ENCODE measurements around the gene CSRNP3. TPM values are rescaled to one million over a fixed set of nuclear protein-coding genes. Genes with fewer than 3 reads are reported as not detected.

Gene CSRNP3
- total RNA-seq, 1 experiment from 2014 or later = 39.5 TPM

DNA sequence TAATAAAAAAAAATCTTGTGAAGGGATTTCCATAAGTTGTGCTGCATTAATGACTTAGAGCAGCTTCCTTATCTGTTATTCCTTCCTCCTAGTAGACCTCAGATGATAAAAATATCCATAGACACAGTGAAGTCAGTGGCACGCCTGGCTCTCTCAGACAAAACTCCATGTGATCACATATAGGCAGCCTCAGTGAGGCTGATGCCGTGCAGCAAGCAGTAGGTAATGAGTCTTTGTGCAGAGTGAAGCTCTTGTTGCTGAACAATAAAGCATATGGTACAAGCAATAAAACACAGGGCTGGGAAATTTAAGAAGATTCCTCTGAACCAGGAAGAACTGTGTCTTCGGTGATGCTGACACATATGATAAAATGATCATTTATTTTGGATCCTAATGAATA is 102.7 kb downstream of the CSRNP3 start:
- DNase-seq (ENCODE audit: low spot score) = peak; percentile 92
- H3K9me3 ChIP-seq (ENCODE audit: low read depth, low read length, poor library complexity, severe bottlenecking) = no peaks in the 10 kb centered on the region
- POLR2A ChIA-PET (ENCODE audit: low non-redundant PET) = interaction anchor here (0.7 kb wide), 1 partner anchor 29 kb away, joined by 3 read pairs; no protein-coding TSS in a partner anchor
- H3K27me3 ChIP-seq (replicated peaks; ENCODE audit: insufficient read depth, low read depth, low read length, poor library complexity) = no peaks in the 10 kb centered on the region
- BruUV-seq (replicated peaks) = no TSS peak
- intact Hi-C loops (cut with micrococcal nuclease; ENCODE audit: unreplicated experiment) = loop anchor here (2.0 to 5.0 kb wide), 5 partner anchors 60 to 170 kb away; partner anchors contain the start of gene CSRNP3
- CTCF ChIA-PET = no interaction called here
- no peak for TF ChIP-seq EZH2 (IDR thresholded peaks at IDR 0.05; ENCODE audit: borderline replicate concordance, low read depth, low read length, poor library complexity, severe bottlenecking)
- TF ChIP-seq, protein P1, sequence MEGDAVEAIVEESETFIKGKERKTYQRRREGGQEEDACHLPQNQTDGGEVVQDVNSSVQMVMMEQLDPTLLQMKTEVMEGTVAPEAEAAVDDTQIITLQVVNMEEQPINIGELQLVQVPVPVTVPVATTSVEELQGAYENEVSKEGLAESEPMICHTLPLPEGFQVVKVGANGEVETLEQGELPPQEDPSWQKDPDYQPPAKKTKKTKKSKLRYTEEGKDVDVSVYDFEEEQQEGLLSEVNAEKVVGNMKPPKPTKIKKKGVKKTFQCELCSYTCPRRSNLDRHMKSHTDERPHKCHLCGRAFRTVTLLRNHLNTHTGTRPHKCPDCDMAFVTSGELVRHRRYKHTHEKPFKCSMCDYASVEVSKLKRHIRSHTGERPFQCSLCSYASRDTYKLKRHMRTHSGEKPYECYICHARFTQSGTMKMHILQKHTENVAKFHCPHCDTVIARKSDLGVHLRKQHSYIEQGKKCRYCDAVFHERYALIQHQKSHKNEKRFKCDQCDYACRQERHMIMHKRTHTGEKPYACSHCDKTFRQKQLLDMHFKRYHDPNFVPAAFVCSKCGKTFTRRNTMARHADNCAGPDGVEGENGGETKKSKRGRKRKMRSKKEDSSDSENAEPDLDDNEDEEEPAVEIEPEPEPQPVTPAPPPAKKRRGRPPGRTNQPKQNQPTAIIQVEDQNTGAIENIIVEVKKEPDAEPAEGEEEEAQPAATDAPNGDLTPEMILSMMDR (conservative IDR thresholded peaks at IDR 0.05; ENCODE audit: low read depth, low read length) = no peak
- H3K4me1 ChIP-seq (ENCODE audit: insufficient read depth, low read length, poor library complexity, severe bottlenecking) = peaks cover 61% of the 10 kb centered on the region
- H3K4me3 ChIP-seq (ENCODE audit: low read depth, low read length, poor library complexity, severe bottlenecking) = peak overlapping the region; percentile 47
- H3K27ac ChIP-seq (ENCODE audit: low read depth, low read length, poor library complexity, severe bottlenecking) = peak overlapping the region; percentile 69
- H3K36me3 ChIP-seq (ENCODE audit: insufficient read depth, low read length, poor library complexity, severe bottlenecking) = no peaks in the 10 kb centered on the region

DNA sequence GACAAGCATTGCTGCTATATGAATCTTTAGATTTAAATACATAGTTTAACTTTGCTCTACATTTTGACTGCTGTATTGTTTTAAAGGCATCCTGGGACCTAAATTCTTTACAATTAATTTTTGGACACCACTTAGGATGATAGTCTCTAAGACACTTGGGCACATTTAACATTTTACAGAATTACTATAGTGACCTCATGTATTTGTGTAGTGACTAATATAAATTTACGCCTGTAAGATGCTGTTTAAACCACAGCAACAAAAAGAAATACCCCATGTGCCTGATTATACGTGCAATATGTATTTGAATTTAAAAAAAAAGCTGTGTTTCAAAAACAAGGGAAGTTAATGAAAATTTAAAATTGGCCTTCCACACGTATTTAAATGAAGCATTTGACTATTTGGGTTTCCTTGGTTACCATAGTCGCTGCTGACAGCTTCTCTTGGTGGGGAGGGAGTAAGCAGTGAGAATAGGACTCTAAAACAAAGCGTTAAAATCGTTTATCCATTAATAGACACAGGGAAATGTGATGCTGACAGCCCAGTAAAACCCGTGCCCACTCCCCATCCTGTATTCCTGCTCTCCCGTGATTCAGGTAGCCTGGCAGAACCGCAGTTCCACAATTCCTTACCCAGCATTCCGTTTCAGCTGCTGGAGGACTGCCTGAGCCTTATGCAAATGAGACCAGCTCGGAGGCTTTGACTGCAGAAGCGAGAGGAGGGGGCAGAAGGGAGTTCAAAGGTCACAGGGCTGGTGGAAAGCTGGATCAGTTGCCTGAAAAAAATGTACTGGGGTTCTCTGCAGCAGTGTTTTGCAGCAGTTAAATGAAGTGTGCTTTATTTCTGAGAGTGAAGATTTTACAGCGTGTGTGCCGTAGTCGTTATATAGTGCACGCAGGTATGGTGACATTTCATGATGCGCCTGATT is 104.3 kb downstream of the CSRNP3 start:
- peak; percentile 91 for DNase-seq (ENCODE audit: low spot score)
- ChIA-PET CTCF (no interaction called here), POLR2A (ENCODE audit: low non-redundant PET) (no interaction called here)
- Histone ChIP-seq H3K9me3 (ENCODE audit: low read depth, low read length, poor library complexity, severe bottlenecking) (no peaks in the 10 kb centered on the region), H3K4me1 (ENCODE audit: insufficient read depth, low read length, poor library complexity, severe bottlenecking) (peaks cover 60% of the 10 kb centered on the region), H3K4me3 (ENCODE audit: low read depth, low read length, poor library complexity, severe bottlenecking) (peak overlapping the region; percentile 47), H3K27me3 (replicated peaks; ENCODE audit: insufficient read depth, low read depth, low read length, poor library complexity) (no peaks in the 10 kb centered on the region), H3K27ac (ENCODE audit: low read depth, low read length, poor library complexity, severe bottlenecking) (peak overlapping the region; percentile 69), H3K36me3 (ENCODE audit: insufficient read depth, low read length, poor library complexity, severe bottlenecking) (no peaks in the 10 kb centered on the region)
- TF ChIP-seq, protein P1 (conservative IDR thresholded peaks at IDR 0.05; ENCODE audit: low read depth, low read length) = no peak
- no peak for TF ChIP-seq EZH2 (IDR thresholded peaks at IDR 0.05; ENCODE audit: borderline replicate concordance, low read depth, low read length, poor library complexity, severe bottlenecking)
- BruUV-seq (replicated peaks) = TSS peak; percentile 71
- intact Hi-C loops (cut with micrococcal nuclease; ENCODE audit: unreplicated experiment) = loop anchor here (2.0 to 5.0 kb wide), 5 partner anchors 59 to 171 kb away; partner anchors contain the start of gene CSRNP3

DNA sequence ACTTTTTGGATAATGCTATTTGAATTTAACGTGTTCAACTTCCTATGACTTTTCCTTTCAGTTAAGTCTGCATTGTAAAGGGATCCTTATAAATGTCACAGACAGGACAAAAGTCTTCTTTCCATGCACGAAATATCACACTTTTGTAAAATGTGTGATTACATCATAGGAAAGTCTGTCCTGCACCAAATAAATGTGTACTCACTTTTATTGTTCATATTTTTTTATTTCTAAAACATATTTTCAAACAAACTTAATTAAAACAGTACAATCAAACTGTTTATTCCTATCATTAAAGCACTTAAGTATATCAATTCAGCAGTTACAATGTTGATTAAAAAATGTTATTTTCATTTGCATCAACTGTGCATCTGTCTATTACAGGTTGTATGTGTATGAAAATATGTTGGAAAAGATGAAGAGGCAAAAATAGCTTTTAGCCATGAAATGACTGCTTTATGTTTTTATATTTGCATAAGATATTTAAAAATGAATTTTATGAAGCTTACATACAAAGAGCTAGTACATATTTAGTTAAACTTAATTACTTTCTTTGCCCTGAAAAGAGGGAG is 105.6 kb downstream of the CSRNP3 start:
- no TSS peak for BruUV-seq (replicated peaks)
- H3K36me3 ChIP-seq (ENCODE audit: insufficient read depth, low read length, poor library complexity, severe bottlenecking) = no peaks in the 10 kb centered on the region
- H3K4me1 ChIP-seq (ENCODE audit: insufficient read depth, low read length, poor library complexity, severe bottlenecking) = peaks cover 53% of the 10 kb centered on the region
- peak overlapping the region; percentile 47 for H3K4me3 ChIP-seq (ENCODE audit: low read depth, low read length, poor library complexity, severe bottlenecking)
- intact Hi-C loops (cut with micrococcal nuclease; ENCODE audit: unreplicated experiment) = no loop called here
- peak overlapping the region; percentile 69 for H3K27ac ChIP-seq (ENCODE audit: low read depth, low read length, poor library complexity, severe bottlenecking)
- POLR2A ChIA-PET (ENCODE audit: low non-redundant PET) = interaction anchor here (0.6 kb wide), 1 partner anchor 373 kb away, joined by 3 read pairs; no protein-coding TSS in a partner anchor
- DNase-seq (ENCODE audit: low spot score) = no peak
- CTCF ChIA-PET = no interaction called here
- no peaks in the 10 kb centered on the region for H3K9me3 ChIP-seq (ENCODE audit: low read depth, low read length, poor library complexity, severe bottlenecking)
- TF ChIP-seq EZH2 (IDR thresholded peaks at IDR 0.05; ENCODE audit: borderline replicate concordance, low read depth, low read length, poor library complexity, severe bottlenecking) = no peak
- TF ChIP-seq, protein P1 (conservative IDR thresholded peaks at IDR 0.05; ENCODE audit: low read depth, low read length) = no peak
- H3K27me3 ChIP-seq (replicated peaks; ENCODE audit: insufficient read depth, low read depth, low read length, poor library complexity) = no peaks in the 10 kb centered on the region
